HuH-7 (cell line): ENCODE results near the gene RGS4.

ENCODE experiments used
- DNase-seq: peaks from one replicate; pipeline ENCODE4 v3.0.0; 2011; ENCODE audit warnings: low spot score

Gene RGS4

GRCh38 chr1:163102590-163102989, 33.4 kb downstream of the RGS4 start:
- no peak for DNase-seq

- no peak for DNase-seq
These were observed 35.4 kb downstream of the RGS4 start for GRCh38 chr1:163104385-163105099.

- no peak for DNase-seq
These were observed 37.3 kb downstream of the RGS4 start for GRCh38 chr1:163106364-163106987.

GRCh38 chr1:163107655-163108054, 38.5 kb downstream of the RGS4 start:
- no peak for DNase-seq

GRCh38 chr1:163115887-163116286, 46.7 kb downstream of the RGS4 start:
- no peak for DNase-seq

- DNase-seq, result no peak
These were observed 50.5 kb downstream of the RGS4 start for GRCh38 chr1:163119707-163120106.

- DNase-seq, result no peak
These were observed 51.2 kb downstream of the RGS4 start for GRCh38 chr1:163120372-163120771.

GRCh38 chr1:163124812-163125211, 55.7 kb downstream of the RGS4 start:
- DNase-seq, result no peak
